Measurements from ENCODE around the gene TBC1D5.

- TF ChIP-seq CTCF (IDR thresholded peaks at IDR 0.05) (peak; percentile 51 to 78 (median 66)), POLR2A (IDR thresholded peaks at IDR 0.05) (no peak)
Measured at GRCh38 chr3:17258823-17259436, 483.5 kb downstream of the TBC1D5 start.
